ENCODE data around the gene FXYD7. TPM values are rescaled to one million over a fixed set of nuclear protein-coding genes. Genes with fewer than 3 reads are reported as not detected.

Gene FXYD7
- total RNA-seq, 2 donors from 2014 or later, result 17.1 to 20.6 TPM

DNA sequence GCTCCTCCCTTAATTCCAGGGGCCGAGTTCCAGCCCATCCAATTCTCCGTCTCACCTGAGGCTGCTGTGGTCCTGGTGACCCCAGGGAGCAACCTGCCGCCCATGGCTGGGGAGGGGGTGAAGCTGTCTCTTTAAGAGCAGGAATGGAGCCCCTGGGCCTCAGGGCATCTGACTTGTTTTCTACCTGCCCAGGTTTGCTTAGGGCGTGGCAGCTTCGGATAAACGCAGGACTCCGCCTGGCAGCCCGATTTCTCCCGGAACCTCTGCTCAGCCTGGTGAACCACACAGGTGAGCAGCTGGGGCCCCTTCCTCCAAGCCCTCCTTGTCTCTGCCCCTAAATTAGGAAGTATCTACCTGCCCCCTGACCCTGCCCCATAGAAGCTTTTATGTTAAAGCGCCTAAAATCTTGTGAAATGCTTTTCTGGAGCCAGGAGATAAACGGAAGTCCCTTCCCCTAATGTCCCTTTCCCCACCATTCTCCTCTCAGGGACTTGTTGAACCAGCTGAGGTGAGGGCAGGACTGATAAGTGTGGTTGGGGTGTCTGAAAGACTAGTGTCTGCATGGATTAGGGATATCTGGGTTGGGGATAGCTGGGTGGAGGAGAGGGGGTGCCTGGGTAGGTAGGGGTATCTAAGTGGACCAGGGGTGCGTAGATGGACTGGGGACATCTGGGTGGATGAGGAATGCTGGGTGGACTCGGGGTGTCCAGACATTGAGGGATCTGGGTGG is 26.8 kb upstream of the FXYD7 start:
- H3K4me3 Mint-ChIP-seq, result no peak overlapping the region
- DNase-seq (no peak), ATAC-seq (no peak)
- H3K4me1 Mint-ChIP-seq, result peaks cover 11% of the 10 kb centered on the region
- H3K27ac Mint-ChIP-seq, result no peak overlapping the region
- no peaks in the 10 kb centered on the region for H3K36me3 Mint-ChIP-seq (ENCODE audit: low read depth)
- no peaks in the 10 kb centered on the region for H3K27me3 Mint-ChIP-seq
- H3K9me3 ChIP-seq (ENCODE audit: control insufficient read depth, low read length, poor library complexity, severe bottlenecking), result no peaks in the 10 kb centered on the region

- Mint-ChIP-seq H3K4me3 (no peak overlapping the region), H3K36me3 (ENCODE audit: low read depth) (no peaks in the 10 kb centered on the region), H3K4me1 (peaks cover 11% of the 10 kb centered on the region), H3K27ac (no peak overlapping the region), H3K27me3 (no peaks in the 10 kb centered on the region)
- no peak for ATAC-seq
- DNase-seq, result no peak
- no peaks in the 10 kb centered on the region for H3K9me3 ChIP-seq (ENCODE audit: control insufficient read depth, low read length, poor library complexity, severe bottlenecking)
These were observed 25.9 kb upstream of the FXYD7 start for GRCh38 chr19:35117116-35117515.

- Mint-ChIP-seq H3K27me3 (no peaks in the 10 kb centered on the region), H3K36me3 (ENCODE audit: low read depth) (no peaks in the 10 kb centered on the region), H3K4me3 (no peak overlapping the region), H3K4me1 (peaks cover 11% of the 10 kb centered on the region), H3K27ac (no peak overlapping the region)
- no peaks in the 10 kb centered on the region for H3K9me3 ChIP-seq (ENCODE audit: control insufficient read depth, low read length, poor library complexity, severe bottlenecking)
- ATAC-seq (no peak), DNase-seq (no peak)
These were observed 25.3 kb upstream of the FXYD7 start for GRCh38 chr19:35117799-35118198.

- H3K27ac Mint-ChIP-seq, result no peak overlapping the region
- ATAC-seq (no peak), DNase-seq (no peak)
- no peak overlapping the region for H3K4me3 Mint-ChIP-seq
- peaks cover 11% of the 10 kb centered on the region for H3K4me1 Mint-ChIP-seq
- H3K36me3 Mint-ChIP-seq (ENCODE audit: low read depth), result no peaks in the 10 kb centered on the region
- no peaks in the 10 kb centered on the region for H3K27me3 Mint-ChIP-seq
- H3K9me3 ChIP-seq (ENCODE audit: control insufficient read depth, low read length, poor library complexity, severe bottlenecking), result no peaks in the 10 kb centered on the region
These were observed 24.6 kb upstream of the FXYD7 start for GRCh38 chr19:35118268-35119020.

DNA sequence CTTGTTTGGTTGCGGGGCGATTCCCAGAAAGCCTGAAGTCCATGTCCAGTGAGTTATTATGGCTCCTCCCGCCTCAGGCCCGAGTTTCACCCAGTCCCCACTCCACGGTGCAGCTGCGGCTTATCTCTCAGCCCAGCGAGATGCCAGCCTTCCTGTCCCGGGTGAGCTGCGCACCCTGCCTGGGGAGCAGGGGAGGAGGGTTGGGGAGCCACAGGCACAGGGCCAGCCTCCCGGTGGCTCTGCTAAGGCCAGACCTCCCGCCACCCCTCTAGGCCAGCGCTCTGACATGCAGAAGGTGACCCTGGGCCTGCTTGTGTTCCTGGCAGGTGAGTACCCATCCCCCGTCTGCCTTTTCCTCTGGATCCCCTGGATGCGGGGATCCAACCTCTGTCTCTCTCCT is 24.0 kb upstream of the FXYD7 start:
- Mint-ChIP-seq H3K4me1 (peaks cover 13% of the 10 kb centered on the region), H3K4me3 (no peak overlapping the region)

DNA sequence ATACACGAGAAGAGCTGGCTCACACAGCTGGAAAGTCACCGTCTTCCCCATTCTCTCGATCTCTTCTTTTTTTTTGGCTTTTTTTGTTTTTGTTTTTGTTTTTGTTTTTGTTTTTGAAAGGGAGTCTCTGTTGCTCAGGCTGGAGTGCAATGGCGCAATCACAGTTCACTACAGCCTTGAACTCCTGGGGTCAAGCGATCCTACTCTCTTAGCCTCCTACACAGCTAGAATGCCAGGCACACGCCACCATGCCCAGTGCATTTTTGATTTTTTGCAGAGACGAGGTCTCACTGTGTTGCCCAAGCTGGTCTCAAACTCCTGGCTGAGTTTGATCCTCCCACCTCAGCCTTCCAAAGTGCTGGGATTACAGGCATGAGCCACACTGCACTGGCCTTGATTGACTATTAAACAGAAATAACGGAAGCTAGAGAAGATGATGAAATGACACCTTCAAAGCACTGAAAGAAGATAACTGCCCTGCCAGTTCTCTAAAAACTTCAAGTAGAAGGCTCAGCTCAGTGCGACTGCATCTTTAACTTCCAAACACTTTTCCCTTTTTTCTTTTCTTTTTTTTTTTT is 23.4 kb upstream of the FXYD7 start:
- no peak for DNase-seq
- H3K27ac Mint-ChIP-seq, result no peak overlapping the region
- H3K4me3 Mint-ChIP-seq, result no peak overlapping the region
- H3K4me1 Mint-ChIP-seq, result peaks cover 16% of the 10 kb centered on the region
- no peaks in the 10 kb centered on the region for H3K27me3 Mint-ChIP-seq
- H3K36me3 Mint-ChIP-seq (ENCODE audit: low read depth), result peaks cover 2% of the 10 kb centered on the region
- no peaks in the 10 kb centered on the region for H3K9me3 ChIP-seq (ENCODE audit: control insufficient read depth, low read length, poor library complexity, severe bottlenecking)
- no peak for ATAC-seq

More for the DNA sequence above, 24.0 kb upstream of the FXYD7 start:
- no peak overlapping the region for H3K27ac Mint-ChIP-seq
- ATAC-seq (no peak), DNase-seq (no peak)
- no peaks in the 10 kb centered on the region for H3K36me3 Mint-ChIP-seq (ENCODE audit: low read depth)
- H3K9me3 ChIP-seq (ENCODE audit: control insufficient read depth, low read length, poor library complexity, severe bottlenecking), result no peaks in the 10 kb centered on the region
- H3K27me3 Mint-ChIP-seq, result no peaks in the 10 kb centered on the region

DNA sequence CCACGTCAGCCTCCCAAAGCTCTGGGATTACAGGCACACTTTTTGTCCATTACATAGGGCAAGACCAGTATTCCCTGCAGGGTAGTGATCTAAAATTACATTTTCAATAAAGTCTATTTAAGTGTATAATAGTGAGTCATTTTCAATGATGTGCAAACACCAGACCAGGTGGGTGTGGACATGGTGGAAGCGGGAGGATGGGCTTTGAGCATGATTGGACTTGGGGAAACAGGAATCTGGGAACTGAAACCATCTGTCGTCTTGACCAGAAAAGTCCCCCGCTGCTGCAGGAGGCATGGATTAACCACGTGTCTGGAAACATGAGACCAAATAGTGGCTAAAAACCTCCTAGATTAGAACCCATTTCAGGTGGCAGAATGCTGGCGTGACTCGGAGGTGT is 22.6 kb upstream of the FXYD7 start:
- H3K4me3 Mint-ChIP-seq, result no peak overlapping the region
- no peaks in the 10 kb centered on the region for H3K27me3 Mint-ChIP-seq
- H3K36me3 Mint-ChIP-seq (ENCODE audit: low read depth), result peaks cover 2% of the 10 kb centered on the region
- H3K4me1 Mint-ChIP-seq, result peaks cover 15% of the 10 kb centered on the region
- H3K9me3 ChIP-seq (ENCODE audit: control insufficient read depth, low read length, poor library complexity, severe bottlenecking), result no peaks in the 10 kb centered on the region
- ATAC-seq (no peak), DNase-seq (no peak)
- no peak overlapping the region for H3K27ac Mint-ChIP-seq

DNA sequence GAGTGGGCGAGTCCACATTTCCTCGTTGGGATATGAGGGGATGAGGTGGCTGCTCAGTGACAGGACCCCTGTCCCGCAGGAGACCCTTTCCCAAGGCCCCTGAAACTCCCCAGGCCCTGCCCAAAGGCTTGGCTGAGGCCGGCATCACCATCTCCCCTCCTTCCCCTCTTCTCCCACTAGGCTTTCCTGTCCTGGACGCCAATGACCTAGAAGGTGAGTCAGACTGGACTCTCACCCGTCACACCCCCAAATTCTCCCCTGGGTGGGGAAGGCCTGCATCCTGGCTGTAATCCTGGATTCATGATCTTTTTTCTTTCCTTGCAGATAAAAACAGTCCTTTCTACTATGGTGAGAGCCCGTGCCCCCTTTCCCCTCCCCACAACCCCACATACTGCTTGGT is 22.2 kb upstream of the FXYD7 start:
- Mint-ChIP-seq H3K36me3 (ENCODE audit: low read depth) (peaks cover 2% of the 10 kb centered on the region), H3K4me3 (no peak overlapping the region), H3K27ac (no peak overlapping the region), H3K4me1 (peaks cover 15% of the 10 kb centered on the region), H3K27me3 (no peaks in the 10 kb centered on the region)
- DNase-seq (no peak), ATAC-seq (no peak)
- H3K9me3 ChIP-seq (ENCODE audit: control insufficient read depth, low read length, poor library complexity, severe bottlenecking), result no peaks in the 10 kb centered on the region

GRCh38 chr19:35122687-35123551 is 20.1 kb upstream of the FXYD7 start:
- no peaks in the 10 kb centered on the region for H3K9me3 ChIP-seq (ENCODE audit: control insufficient read depth, low read length, poor library complexity, severe bottlenecking)
- Mint-ChIP-seq H3K36me3 (ENCODE audit: low read depth) (peaks cover 2% of the 10 kb centered on the region), H3K4me1 (peaks cover 11% of the 10 kb centered on the region), H3K27me3 (no peaks in the 10 kb centered on the region), H3K4me3 (no peak overlapping the region), H3K27ac (no peak overlapping the region)
- ATAC-seq, result no peak
- DNase-seq, result no peak

DNA sequence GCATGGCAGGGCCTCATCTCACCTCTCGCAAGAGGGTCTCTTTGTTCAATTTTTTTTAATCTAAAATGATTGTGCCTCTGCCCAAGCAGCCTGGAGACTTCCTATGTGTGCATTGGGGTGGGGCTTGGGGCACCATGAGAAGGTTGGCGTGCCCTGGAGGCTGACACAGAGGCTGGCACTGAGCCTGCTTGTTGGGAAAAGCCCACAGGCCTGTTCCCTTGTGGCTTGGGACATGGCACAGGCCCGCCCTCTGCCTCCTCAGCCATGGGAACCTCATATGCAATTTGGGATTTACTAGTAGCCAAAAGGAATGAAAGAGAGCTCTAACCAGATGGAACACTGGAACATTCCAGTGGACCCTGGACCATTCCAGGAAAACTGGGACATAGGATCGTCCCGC is 19.5 kb upstream of the FXYD7 start:
- ATAC-seq, result no peak
- peaks cover 11% of the 10 kb centered on the region for H3K4me1 Mint-ChIP-seq
- peaks cover 2% of the 10 kb centered on the region for H3K36me3 Mint-ChIP-seq (ENCODE audit: low read depth)
- peak overlapping the region; percentile 90 for H3K4me3 Mint-ChIP-seq
- no peak for DNase-seq
- H3K9me3 ChIP-seq (ENCODE audit: control insufficient read depth, low read length, poor library complexity, severe bottlenecking), result no peaks in the 10 kb centered on the region
- no peaks in the 10 kb centered on the region for H3K27me3 Mint-ChIP-seq
- H3K27ac Mint-ChIP-seq, result peak overlapping the region; percentile 93

GRCh38 chr19:35124098-35125060 is 18.7 kb upstream of the FXYD7 start:
- peak overlapping the region; percentile 90 for H3K4me3 Mint-ChIP-seq
- ATAC-seq (peak; percentile 97), DNase-seq (peak; percentile 77 to 78 (median 78))
- peaks cover 11% of the 10 kb centered on the region for H3K4me1 Mint-ChIP-seq
- no peaks in the 10 kb centered on the region for H3K9me3 ChIP-seq (ENCODE audit: control insufficient read depth, low read length, poor library complexity, severe bottlenecking)
- no peaks in the 10 kb centered on the region for H3K27me3 Mint-ChIP-seq
- H3K36me3 Mint-ChIP-seq (ENCODE audit: low read depth), result peaks cover 2% of the 10 kb centered on the region
- H3K27ac Mint-ChIP-seq, result peak overlapping the region; percentile 93

GRCh38 chr19:35125270-35125717 is 17.8 kb upstream of the FXYD7 start:
- peaks cover 11% of the 10 kb centered on the region for H3K4me1 Mint-ChIP-seq
- H3K27ac Mint-ChIP-seq, result peak overlapping the region; percentile 93
- no peak overlapping the region for H3K4me3 Mint-ChIP-seq

More at GRCh38 chr19:35125270-35125717, 17.8 kb upstream of the FXYD7 start:
- Mint-ChIP-seq H3K36me3 (ENCODE audit: low read depth) (peaks cover 2% of the 10 kb centered on the region), H3K27me3 (no peaks in the 10 kb centered on the region)
- no peaks in the 10 kb centered on the region for H3K9me3 ChIP-seq (ENCODE audit: control insufficient read depth, low read length, poor library complexity, severe bottlenecking)
- ATAC-seq (no peak), DNase-seq (no peak)
